A673 (cell line): ENCODE measurements around the gene TELO2. TPM values are rescaled to one million over a fixed set of nuclear protein-coding genes. Genes with fewer than 3 reads are reported as not detected.

Experiments
- BruUV-seq: library from RNA; stranded (reverse); fragments of 400-500 nt; replicated peaks from 2 replicates; lab custom pipeline; 2021; lab: Mats Ljungman, UMichigan
- CTCF ChIA-PET: fragments of 300-600 bp; sonication (Branson Sonifier 250); formaldehyde crosslinking; loops from one replicate; lab custom pipeline; 2022; ENCODE audit warnings: antibody characterized with exemption; lab: Charles Lee
- POLR2A ChIA-PET: fragments of 300-600 bp; sonication (Branson Sonifier 250); formaldehyde crosslinking; loops from one replicate; lab custom pipeline; 2022; ENCODE audit warnings: antibody characterized with exemption; ENCODE audit not compliant: low non-redundant PET; lab: Charles Lee
- DNase-seq: peaks from one replicate; pipeline ENCODE4 v3.0.0-alpha.2; 2015; ENCODE audit warnings: low spot score
- H3K27ac ChIP-seq: fragments of 200-600 bp; sonication (generic); 2 replicates; pipeline ENCODE4 v1.5.1; 2016; ENCODE audit warnings: mixed run types, low read depth, mild to moderate bottlenecking, mixed read lengths, antibody characterized with exemption, low read length; ENCODE audit not compliant: poor library complexity, severe bottlenecking
- H3K27me3 ChIP-seq: fragments of 200-600 bp; sonication (generic); replicated peaks from 2 replicates; pipeline ENCODE4 v1.6.1; 2017; ENCODE audit warnings: mixed run types, low read depth, mild to moderate bottlenecking, mixed read lengths, antibody characterized with exemption, low read length; ENCODE audit not compliant: insufficient read depth, poor library complexity
- H3K36me3 ChIP-seq: fragments of 200-600 bp; sonication (generic); 2 replicates; pipeline ENCODE4 v1.6.1; 2016; ENCODE audit warnings: mixed run types, mild to moderate bottlenecking, mixed read lengths, antibody characterized with exemption, low read length; ENCODE audit not compliant: insufficient read depth, poor library complexity, severe bottlenecking
- H3K4me1 ChIP-seq: fragments of 200-600 bp; sonication (generic); 2 replicates; pipeline ENCODE4 v1.6.1; 2017; ENCODE audit warnings: mixed run types, mild to moderate bottlenecking, mixed read lengths, antibody characterized with exemption, low read length; ENCODE audit not compliant: insufficient read depth, poor library complexity, severe bottlenecking
- H3K4me3 ChIP-seq: fragments of 200-600 bp; sonication (generic); 2 replicates; pipeline ENCODE4 v1.5.1; 2016; ENCODE audit warnings: low read depth, mixed run types, mild to moderate bottlenecking, mixed read lengths, low read length; ENCODE audit not compliant: poor library complexity, severe bottlenecking
- H3K9me3 ChIP-seq: fragments of 200-600 bp; sonication (generic); 2 replicates; pipeline ENCODE4 v1.6.1; 2016; ENCODE audit warnings: mixed run types, low read depth, mild to moderate bottlenecking, mixed read lengths, antibody characterized with exemption, low read length; ENCODE audit not compliant: poor library complexity, severe bottlenecking
- CTCF ChIP-seq: fragments of 300-800, 200-600 bp; sonication (generic); conservative IDR thresholded peaks from 2 replicates; pipeline ENCODE4 v1.5.1; 2017; ENCODE audit warnings: low read depth, mild to moderate bottlenecking, antibody characterized with exemption, low read length, moderate library complexity, mixed read lengths
- EZH2 ChIP-seq: fragments of 200-600 bp; sonication (generic); IDR thresholded peaks from 2 replicates; pipeline ENCODE4 v1.6.1; 2017; ENCODE audit warnings: borderline replicate concordance, low read depth, mild to moderate bottlenecking, mixed read lengths, antibody characterized with exemption, low read length; ENCODE audit not compliant: poor library complexity, severe bottlenecking
- intact Hi-C: fragments of 100-400 bp; cut with micrococcal nuclease; formaldehyde crosslinking; loops from one replicate; pipeline ENCODE4 v1.10.0; 2022; ENCODE audit not compliant: unreplicated experiment
- total RNA-seq: library from RNA; stranded (reverse); gene quantifications from 2 replicates; pipeline ENCODE4 v1.2.3, GENCODE V29; 2021

The TELO2 gene
- total RNA-seq, 1 experiment from 2014 or later = 67.0 TPM

- peaks cover 21% of the 10 kb centered on the region for H3K4me1 ChIP-seq
These were observed 48.4 kb downstream of the TELO2 start for GRCh38 chr16:1541293-1542165.

GRCh38 chr16:1542166-1542500 is 49.0 kb downstream of the TELO2 start:
- TF ChIP-seq CTCF (no peak), EZH2 (no peak)
- Histone ChIP-seq H3K27me3 (no peaks in the 10 kb centered on the region), H3K9me3 (no peaks in the 10 kb centered on the region), H3K36me3 (no peaks in the 10 kb centered on the region), H3K4me1 (peaks cover 21% of the 10 kb centered on the region), H3K27ac (no peak overlapping the region), H3K4me3 (no peak overlapping the region)
- intact Hi-C loops = no loop called here
- ChIA-PET POLR2A (no interaction called here), CTCF (no interaction called here)
- DNase-seq = no peak
- no TSS peak for BruUV-seq

More at GRCh38 chr16:1541293-1542165, 48.4 kb downstream of the TELO2 start:
- Histone ChIP-seq H3K9me3 (no peaks in the 10 kb centered on the region), H3K27ac (no peak overlapping the region), H3K4me3 (no peak overlapping the region), H3K27me3 (no peaks in the 10 kb centered on the region), H3K36me3 (no peaks in the 10 kb centered on the region)
- BruUV-seq = no TSS peak
- no peak for TF ChIP-seq CTCF
- no peak for TF ChIP-seq EZH2
- ChIA-PET CTCF (no interaction called here), POLR2A (no interaction called here)
- intact Hi-C loops = no loop called here
- no peak for DNase-seq

- Histone ChIP-seq H3K9me3 (no peaks in the 10 kb centered on the region), H3K36me3 (no peaks in the 10 kb centered on the region), H3K27me3 (no peaks in the 10 kb centered on the region), H3K27ac (no peak overlapping the region), H3K4me3 (no peak overlapping the region), H3K4me1 (peaks cover 21% of the 10 kb centered on the region)
- TF ChIP-seq CTCF (no peak), EZH2 (no peak)
- intact Hi-C loops = no loop called here
- DNase-seq = no peak
- no TSS peak for BruUV-seq
- ChIA-PET POLR2A (no interaction called here), CTCF (no interaction called here)
These were observed 49.4 kb downstream of the TELO2 start for GRCh38 chr16:1542533-1542932.
